Neutrophil (primary cell): Measurements from ENCODE around the gene OR6B2.

Experiments used
- H3K27ac ChIP-seq: fragments of 200-600 bp; sonication (generic); 2 replicates; pipeline ENCODE4 v1.5.1; 2016; ENCODE audit warnings: mild to moderate bottlenecking, moderate library complexity
- H3K27me3 ChIP-seq: fragments of 200-600 bp; sonication (generic); 2 replicates; pipeline ENCODE4 v1.6.0; 2016; ENCODE audit warnings: mild to moderate bottlenecking
- H3K36me3 ChIP-seq: fragments of 200-600 bp; sonication (generic); 2 replicates; pipeline ENCODE4 v1.5.1; 2017
- H3K4me1 ChIP-seq, 2 experiments: fragments of 200-600 bp in 1 of 2; sonication (generic) in 1 of 2; 1 replicate in 1 of 2; 2 replicates in 1 of 2; pipeline versions ENCODE4 v1.5.1 to v1.6.1; 2013 to 2016; ENCODE audit warnings: low read depth in 1 of 2, low read length in 1 of 2, mild to moderate bottlenecking in 1 of 2, moderate library complexity in 1 of 2; ENCODE audit not compliant: control insufficient read depth in 1 of 2, insufficient read depth in 1 of 2
- H3K4me3 ChIP-seq, 2 experiments: fragments of 200-600 bp in 1 of 2; sonication (generic) in 1 of 2; 1 replicate in 1 of 2; 2 replicates in 1 of 2; pipeline ENCODE4 v1.5.1; 2013 to 2016; ENCODE audit warnings: low read depth in 1 of 2, low read length in 1 of 2, mild to moderate bottlenecking in 1 of 2, moderate library complexity in 1 of 2
- H3K9me3 ChIP-seq: fragments of 200-600 bp; sonication (generic); 2 replicates; pipeline ENCODE4 v1.5.1; 2016
- CTCF ChIP-seq: fragments of 200-600 bp; sonication (generic); IDR thresholded peaks from 2 replicates; pipeline ENCODE4 v1.5.1; 2016; ENCODE audit warnings: antibody characterized with exemption

The OR6B2 gene

DNA sequence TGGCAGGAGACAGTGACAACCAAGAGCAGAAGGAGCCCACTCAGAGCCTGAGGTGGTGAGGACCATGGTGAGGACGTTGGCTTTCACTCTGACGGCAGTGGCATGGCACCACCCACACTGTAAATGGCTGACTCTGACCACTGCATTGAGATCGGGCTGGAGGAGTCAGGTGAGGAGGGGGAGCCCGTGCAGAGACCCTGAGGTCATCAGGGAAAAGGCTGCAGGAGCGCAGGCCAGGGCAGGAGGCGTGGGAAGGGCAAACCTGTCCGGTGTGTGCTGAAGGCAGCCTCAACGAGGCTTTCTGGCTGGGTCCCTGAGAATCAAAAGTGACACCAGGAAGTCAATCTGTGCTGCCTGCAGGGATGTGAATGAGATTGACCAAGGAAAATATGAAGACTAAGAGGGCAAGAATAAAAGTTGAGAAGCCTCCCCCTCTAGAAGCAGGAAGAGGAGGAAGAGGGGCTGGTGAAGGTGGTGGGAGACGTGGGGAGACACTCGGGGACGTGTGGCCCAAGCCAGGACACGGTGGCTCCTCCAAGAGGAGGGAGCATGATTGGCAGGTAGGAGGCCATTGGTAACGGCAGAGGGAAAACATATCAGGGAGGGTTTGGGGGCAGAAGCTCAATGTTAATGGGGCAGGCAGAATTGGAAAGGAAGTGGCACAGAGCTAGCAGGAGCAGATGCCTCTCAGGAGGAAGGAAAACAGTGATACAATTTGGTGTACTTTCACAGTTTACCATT, 25.1 kb upstream of the OR6B2 start:
- Histone ChIP-seq H3K4me3 (no peak overlapping the region), H3K27ac (no peak overlapping the region), H3K27me3 (peaks cover 63% of the 10 kb centered on the region), H3K36me3 (no peaks in the 10 kb centered on the region), H3K4me1 (no peaks in the 10 kb centered on the region), H3K9me3 (no peaks in the 10 kb centered on the region)
- no peak for TF ChIP-seq CTCF

- H3K36me3 ChIP-seq = no peaks in the 10 kb centered on the region
- H3K4me1 ChIP-seq = no peaks in the 10 kb centered on the region
- peaks cover 72% of the 10 kb centered on the region for H3K27me3 ChIP-seq
- no peaks in the 10 kb centered on the region for H3K9me3 ChIP-seq
- no peak within 1 kb of the TSS for H3K27ac ChIP-seq
- no peak within 1 kb of the TSS for H3K4me3 ChIP-seq
- TF ChIP-seq CTCF = no peak
Measured at GRCh38 chr2:240053173-240054155, 23.2 kb upstream of the OR6B2 start, which contains the start of gene OR6B3. OR6B3 (minus strand) TSS chr2:240053521.

GRCh38 chr2:240052524-240052923, 22.3 kb upstream of the OR6B2 start:
- TF ChIP-seq CTCF = no peak
- peaks cover 75% of the 10 kb centered on the region for H3K27me3 ChIP-seq

GRCh38 chr2:240051697-240052096, 21.5 kb upstream of the OR6B2 start:
- Histone ChIP-seq H3K9me3 (no peaks in the 10 kb centered on the region), H3K27ac (no peak overlapping the region), H3K4me1 (no peaks in the 10 kb centered on the region), H3K36me3 (no peaks in the 10 kb centered on the region), H3K27me3 (peaks cover 83% of the 10 kb centered on the region), H3K4me3 (no peak overlapping the region)
- no peak for TF ChIP-seq CTCF

More at GRCh38 chr2:240052524-240052923, 22.3 kb upstream of the OR6B2 start:
- no peaks in the 10 kb centered on the region for H3K36me3 ChIP-seq
- H3K4me3 ChIP-seq = no peak overlapping the region
- no peaks in the 10 kb centered on the region for H3K4me1 ChIP-seq
- H3K9me3 ChIP-seq = no peaks in the 10 kb centered on the region
- no peak overlapping the region for H3K27ac ChIP-seq

- Histone ChIP-seq H3K36me3 (no peaks in the 10 kb centered on the region), H3K9me3 (no peaks in the 10 kb centered on the region), H3K27me3 (peaks cover 84% of the 10 kb centered on the region), H3K4me3 (no peak overlapping the region), H3K27ac (no peak overlapping the region), H3K4me1 (no peaks in the 10 kb centered on the region)
- TF ChIP-seq CTCF = no peak
Measured at GRCh38 chr2:240050278-240050677, 20.0 kb upstream of the OR6B2 start.
